ENCODE results near the gene SLCO3A1.

Gene SLCO3A1

DNA sequence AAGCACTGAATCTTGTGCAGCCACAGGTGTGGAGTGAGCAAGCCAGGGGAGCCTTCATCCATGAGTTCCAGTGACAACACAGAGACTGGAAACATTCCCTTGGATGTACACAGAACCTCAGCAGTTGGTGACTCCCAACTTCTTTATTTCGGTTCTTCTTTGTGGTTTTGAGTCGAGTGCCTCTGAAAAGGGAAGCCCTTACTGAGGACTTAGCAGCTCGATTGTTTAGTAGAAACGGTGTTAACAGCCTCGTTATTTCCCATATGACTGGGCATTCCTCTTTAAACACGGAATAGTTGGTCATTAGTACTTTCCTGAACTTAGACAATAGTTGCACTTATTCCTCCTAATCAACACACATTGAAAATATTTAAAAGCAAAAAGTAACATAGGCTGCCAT is 7.7 kb downstream of the SLCO3A1 start:
- no peak for DNase-seq (ENCODE audit: low read depth)

DNA sequence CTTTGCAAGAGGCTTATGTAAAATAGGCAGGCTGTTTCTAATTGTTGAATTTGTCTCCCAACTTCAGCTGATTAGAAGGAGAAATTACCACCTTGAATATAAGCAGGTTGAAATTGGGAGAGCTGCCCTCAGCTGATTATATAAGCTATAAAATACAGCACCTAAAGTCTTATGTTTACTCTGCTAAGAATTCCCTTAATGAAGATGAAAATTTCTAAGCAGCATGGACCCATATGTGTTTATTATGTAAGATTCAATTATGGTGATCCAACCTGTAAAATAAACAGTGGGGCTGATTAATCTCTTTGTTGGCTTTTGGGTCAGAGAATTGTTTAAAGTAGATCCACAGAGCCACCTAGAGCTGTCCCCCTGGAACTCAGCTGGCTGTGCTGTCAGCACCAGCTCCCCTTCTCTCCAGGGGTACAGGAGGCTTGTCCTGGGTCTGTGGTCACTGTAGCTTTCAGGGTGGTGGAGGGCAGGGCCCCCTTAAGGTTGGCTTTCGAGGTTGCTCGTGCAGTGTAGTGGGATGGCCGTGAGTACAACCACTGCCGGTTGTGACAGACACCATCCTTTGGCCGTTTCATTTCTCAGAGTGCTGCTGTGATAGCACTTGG is 9.5 kb downstream of the SLCO3A1 start:
- no peak for DNase-seq (ENCODE audit: low read depth)

DNA sequence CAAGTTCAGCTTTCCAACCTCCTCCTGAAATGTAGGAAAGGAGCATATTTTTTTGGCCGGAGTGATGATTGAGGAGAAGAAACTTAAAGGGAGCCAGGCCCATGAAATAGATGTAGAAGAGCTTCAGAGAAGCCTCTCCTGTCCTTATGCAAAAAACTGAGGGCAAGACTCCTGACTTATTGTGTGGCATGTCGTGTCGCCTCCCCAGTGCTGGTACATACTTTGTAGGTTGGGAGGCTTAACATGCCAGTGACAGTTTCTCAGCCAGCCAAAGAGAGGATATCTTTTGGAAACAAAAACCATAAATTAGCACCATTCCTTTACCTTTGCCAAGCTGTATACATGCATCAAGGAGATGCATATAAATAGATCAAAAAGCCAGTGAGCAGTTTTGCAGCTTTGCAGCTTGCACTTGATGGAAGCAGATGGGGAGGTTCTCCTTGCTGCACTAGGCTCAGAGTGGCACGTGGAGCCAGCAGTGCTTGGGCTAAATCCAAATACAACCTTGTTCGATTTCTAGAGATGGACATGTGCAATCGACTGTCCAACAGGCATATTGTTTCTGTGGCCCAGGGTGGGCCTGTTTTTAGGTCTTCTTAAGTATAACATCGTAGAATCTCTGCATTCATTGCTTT is 10.2 kb downstream of the SLCO3A1 start:
- no peak for DNase-seq (ENCODE audit: low read depth)

DNA sequence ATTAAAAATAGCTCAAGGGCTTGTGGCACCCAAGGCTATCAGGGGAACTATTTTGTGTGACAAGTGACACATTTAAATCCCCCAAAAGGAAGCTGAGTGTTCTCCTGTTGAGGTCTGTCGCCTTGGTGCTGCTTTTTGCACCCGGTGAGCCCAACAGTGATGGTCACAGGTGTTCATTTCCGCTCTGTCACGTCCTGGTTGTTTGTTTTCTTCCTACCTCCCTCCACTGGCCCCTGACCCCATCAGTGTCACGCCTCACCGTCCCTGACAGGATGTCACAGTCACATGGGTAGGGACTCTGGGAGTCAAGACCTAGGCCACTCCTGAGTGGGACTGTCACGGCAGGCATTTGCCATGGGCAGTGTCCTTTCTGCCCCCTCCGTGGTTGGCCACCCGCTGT is 11.2 kb downstream of the SLCO3A1 start:
- DNase-seq (ENCODE audit: low read depth): no peak

DNA sequence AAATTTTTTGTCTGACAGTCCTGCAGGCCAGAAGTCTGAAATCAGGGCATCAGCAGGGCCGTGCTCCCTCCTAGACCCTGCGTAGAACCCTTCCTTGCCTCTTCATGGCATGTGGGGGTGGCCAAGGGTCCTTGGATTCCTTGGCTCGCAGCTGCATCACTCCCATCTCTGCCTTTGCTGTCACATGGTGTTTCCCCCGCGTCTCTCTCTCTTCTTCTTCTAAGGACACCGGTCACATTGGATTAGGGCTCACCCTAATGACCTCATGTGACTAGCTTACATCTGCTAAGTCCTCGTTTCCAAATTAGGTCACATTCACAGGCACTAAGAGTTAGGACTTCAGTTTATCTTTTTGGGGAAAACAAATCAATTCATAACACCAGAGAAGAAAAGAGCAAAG is 12.0 kb downstream of the SLCO3A1 start:
- DNase-seq (ENCODE audit: low read depth): no peak

DNA sequence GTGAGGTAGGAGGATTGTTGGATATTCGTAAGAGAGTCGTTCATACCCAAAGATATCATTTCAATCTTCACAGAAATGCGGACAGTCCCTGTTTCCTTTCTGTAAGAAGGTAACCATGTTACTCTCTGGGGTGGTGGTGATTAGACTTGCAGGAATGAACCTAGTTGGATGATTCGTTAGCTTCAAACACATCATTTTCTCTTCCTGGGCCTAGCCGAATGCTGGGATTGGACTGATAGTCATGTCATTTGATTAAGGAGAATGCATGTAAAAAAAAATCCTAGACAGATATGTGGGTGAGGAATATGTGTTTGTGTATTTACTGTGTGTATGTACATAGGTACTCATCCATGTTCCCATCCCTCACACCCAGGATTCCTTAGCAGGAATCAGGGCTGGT is 12.4 kb downstream of the SLCO3A1 start:
- DNase-seq (ENCODE audit: low read depth): no peak

DNA sequence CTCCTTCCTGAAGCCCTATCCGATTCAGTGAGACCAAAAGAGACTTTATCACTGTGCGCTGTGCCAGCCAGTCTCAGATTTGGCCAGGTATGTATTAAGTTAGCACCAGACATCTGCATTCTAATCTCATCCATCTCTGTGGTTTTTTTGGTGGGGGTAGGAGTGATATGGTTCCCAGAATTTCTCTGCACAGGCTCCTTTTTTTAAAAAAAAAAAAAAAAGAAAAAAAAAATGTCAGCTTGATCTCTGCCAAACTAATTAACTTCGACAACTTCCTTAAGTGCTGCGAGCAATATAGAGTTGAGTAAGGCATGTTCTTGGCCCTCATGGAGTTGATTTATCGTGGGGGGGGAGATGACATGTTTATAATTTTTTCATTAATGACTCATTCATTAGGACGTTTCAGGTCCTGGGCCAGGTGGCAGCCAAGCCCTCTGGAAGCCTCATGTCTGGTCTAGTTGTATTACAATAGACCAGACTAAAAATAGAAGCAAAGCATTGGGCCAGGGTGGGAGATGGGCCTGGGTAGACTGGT is 12.9 kb downstream of the SLCO3A1 start:
- DNase-seq (ENCODE audit: low read depth): no peak

DNA sequence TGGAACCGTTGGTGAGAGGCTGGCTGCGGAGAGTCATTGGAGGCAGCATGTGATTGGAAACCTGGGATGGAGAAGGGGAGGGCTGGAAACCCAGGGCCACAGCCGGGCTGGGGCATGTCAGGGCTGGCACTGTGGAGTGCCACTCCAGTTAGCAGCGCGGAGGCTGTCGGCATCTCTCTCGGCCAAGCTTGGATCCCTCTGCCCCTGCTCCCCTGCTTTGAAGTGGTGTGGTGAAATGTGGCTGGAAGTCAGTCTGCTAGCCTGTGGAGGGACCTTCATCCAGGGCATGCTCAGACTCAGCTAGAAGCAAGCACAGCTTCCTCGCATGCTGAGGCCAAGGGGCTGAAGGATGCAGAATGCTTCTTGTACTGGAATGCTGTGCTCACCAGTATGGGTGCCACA is 13.5 kb downstream of the SLCO3A1 start:
- DNase-seq (ENCODE audit: low read depth): no peak

DNA sequence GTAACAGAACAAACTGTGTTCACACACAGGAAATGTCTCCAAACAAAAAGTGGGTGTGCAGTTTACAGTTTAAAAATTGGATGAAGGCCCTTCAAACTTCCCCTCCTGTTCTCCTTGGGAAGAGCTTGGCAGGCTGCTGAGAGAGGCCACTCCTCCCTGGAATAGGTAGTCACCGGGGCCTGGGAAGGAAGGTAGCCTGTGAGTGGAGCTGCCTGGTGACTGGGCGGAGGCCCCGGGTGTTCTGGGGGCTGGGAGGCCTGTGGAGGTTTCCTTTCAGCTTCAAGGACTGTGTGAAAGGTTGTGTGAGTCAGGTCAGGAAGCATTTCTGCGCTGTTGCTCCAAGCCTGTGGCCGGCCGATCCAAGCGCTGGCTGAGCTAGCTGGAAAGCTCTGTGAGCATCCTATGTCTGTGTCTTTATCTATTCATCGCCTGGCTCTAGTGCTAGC is 14.1 kb downstream of the SLCO3A1 start:
- DNase-seq (ENCODE audit: low read depth): peak; percentile 10

DNA sequence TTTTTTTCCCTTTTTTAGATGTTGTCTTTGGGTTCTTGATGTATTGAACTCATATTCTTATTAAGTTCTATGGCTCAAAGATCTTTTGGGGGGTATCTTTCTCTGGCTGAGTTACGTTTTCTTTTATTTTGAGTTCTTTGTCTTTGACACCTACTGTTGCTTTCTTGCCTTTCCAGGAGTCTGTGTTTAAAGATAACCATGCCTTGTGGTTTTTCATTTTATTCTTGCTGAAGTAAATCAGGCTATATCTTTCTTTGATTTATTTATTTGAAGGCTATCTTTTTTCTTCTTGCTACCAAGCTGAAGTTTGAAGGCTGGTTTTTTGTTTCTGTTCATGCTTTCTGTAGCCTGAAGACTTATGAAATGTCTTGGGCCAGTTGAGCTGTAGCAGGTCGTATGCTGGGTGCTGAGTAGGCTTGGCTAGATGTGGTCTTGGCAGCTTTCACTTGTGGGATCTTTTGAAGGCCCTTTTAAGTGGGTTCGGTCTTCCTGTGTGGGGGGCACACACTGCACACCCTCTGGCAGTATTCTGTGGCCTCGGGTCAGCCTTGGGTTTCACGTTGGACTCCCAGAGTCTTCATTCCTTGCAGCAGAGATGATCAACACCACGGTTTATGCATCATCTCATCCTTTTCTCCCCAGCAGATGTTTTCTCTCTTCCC is 17.5 kb downstream of the SLCO3A1 start:
- no peak for DNase-seq (ENCODE audit: low read depth)

DNA sequence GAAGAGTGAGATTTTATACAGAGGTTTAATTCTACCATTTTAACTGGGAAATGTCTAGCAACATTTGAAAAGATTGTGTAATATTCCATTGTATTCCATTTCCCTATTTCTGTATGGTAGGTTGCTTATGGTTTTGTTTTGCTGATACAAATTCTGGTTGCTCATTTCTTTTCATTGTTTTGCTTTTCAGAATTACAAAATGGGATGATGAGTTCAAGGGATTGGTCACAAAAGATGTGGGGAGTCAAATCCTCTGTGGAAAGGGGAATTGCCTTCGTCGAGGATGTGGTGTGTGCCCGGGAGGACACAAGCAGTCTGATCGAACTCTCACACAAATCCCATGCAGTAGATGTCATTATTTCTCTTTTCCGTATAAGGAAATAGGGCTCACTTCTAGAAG is 18.3 kb downstream of the SLCO3A1 start:
- DNase-seq (ENCODE audit: low read depth): no peak

DNA sequence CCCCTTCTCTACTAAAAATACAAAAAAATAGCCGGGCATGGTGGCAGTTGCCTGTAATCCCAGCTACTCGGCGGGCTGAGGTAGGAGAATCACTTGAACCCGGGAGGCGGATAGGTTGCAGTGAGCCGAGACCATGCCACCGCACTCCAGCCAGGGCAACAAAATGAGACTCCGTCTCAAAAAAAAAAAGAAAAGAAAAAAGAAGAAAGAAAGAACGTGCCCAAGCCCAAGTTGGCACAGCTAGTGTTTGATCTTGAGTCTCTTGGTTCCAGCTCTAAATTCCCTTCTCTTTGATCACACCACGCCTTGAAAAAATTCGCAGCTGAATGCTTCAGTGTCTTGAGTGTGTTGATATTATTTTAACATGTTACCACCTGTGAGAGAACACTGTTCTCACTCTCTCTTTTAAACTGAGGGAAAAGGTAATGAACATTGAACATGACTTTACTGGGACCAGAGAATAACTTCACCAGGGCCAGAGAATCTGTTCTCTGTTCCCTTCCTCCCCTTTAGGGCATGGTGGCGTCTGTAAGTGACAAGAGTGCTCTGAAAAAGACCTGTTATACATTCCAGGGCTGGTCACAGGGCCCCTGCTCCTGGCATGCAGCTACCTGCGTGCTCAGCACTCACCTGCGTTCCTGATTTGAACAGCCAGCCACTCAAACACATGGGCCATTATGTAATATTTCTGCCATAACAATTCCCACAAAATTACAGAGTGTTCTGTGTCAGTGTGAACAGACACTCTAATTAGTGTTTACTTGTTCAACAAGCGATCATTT is 19.0 kb downstream of the SLCO3A1 start:
- DNase-seq (ENCODE audit: low read depth): no peak

DNA sequence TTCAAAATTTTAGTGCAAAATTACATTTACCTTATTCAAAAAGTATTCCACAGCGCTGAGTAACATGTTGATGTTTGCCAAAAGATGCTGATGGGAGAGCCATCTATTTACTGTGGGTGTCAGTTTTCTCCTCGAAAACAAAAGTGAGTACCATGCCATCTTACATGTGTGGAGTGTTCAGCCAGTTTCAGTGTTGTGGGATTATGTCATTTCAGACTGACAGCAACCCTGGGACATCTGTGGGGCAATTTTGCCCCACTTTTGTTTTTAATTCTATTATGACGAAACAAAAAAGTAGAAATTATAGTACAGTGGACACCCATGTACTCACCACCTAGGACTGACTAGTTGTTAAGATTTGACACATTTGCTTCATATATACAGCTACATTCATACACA is 19.6 kb downstream of the SLCO3A1 start:
- DNase-seq (ENCODE audit: low read depth): no peak

DNA sequence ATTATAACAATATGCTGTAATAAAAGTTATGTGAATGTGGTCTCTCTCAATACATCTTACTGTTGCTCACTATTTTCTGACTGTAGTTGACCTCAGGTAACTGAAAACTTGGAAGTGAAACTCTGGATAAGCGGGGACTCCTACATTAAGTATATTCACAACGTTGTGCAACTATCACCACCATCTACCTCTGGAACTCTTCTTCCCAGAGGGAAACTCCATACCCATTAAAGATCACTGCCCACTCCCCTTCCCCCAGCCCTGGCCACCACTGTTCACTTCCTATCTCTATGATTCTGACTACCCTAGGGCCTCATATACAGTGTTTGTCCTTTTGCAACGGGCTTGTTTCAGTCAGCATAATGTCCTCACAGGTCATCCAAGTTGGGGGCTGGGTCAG is 20.7 kb downstream of the SLCO3A1 start:
- no peak for DNase-seq (ENCODE audit: low read depth)

DNA sequence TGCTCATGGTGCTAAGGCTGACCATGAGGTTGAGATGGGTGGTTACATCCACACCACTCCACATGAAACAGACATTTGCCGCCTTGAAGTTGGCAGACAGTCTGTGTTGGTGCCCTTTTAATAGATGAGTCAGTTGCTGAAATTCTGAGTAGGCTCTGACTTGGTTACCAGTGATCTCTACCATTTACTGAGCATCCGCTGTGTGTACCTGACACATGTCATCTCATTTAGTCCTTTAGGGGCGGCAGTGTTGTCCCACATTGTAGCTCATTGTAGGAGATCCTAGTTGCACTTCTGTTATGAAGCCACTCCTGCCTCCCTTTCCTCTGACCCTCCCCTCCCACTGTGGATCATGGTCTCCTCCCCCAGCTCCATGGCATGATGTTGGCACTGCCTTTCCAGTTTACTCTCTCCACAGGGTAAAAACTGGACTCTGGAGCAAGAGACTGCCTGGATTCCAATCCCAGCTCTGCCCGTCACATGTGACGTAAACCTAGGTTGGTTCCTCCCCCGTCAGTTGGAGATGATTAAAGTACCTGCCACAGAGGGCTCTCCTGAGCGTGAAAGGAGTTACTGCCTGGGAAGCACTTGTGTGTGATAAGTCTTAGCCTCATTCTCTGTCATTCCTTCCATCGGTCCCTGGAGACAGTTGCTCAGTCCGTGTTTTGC is 21.6 kb downstream of the SLCO3A1 start:
- no peak for DNase-seq (ENCODE audit: low read depth)

DNA sequence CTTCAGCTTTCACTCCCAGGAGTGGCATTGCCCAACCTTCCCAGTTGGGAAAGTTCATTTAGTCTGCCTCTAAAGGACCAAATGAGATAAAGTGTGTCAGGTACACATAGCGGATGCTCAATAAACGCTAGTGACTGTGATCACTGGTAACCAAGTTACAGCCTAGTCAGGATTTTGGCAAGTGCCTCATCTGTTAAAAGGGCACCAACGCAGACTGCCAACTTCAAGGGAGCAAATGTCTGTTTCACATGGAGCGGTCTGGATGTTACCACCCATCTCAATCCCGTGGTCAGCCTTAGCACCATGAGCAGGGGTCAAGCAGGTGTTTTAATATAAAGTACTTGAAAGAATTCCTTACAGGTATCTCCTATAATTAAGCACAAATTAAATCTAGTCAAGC is 22.7 kb downstream of the SLCO3A1 start:
- no peak for DNase-seq (ENCODE audit: low read depth)

DNA sequence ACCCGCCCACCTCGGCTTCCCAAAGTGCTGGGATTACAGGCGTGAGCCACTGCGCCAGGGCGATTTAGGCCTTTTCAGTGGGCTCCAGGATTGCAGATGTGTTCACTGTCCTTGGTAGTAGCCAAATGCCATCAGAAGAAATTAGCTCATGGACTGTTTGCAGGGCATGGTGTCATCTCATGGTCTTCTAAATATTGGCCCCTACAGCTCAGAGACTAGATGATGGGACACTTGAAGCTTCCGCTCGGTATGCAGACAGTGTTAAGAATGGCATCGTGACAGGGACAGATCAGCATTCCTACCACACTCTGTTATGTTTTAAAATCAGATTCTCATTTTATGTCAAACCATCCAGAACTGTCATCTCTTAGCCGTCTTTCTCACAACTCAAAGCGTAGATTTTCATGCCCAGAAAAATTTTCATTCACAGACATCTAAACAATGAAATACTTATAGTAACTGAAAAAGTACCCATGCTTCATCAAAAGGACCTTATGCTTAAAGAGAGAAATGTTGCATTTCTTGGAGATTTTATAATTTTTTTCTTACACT is 24.9 kb downstream of the SLCO3A1 start:
- DNase-seq (ENCODE audit: low read depth): no peak

DNA sequence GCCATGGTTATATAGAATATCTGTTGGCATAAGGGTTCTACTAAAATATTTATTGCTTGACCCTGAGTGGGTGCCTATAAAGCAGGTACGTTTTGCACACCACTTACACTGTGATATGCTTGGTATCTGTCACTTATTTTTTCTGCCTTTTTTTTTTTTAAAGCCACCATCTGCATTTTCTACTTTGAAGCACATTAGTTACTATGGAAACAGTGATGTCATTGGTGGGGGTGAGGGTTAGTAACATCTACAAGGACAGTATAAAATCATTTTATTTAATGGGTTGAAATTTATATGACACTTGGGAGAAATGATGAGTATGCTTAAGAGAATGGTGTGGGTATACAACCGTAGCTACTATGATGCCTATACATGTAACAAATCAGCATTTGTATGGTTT is 25.6 kb downstream of the SLCO3A1 start:
- no peak for DNase-seq (ENCODE audit: low read depth)

DNA sequence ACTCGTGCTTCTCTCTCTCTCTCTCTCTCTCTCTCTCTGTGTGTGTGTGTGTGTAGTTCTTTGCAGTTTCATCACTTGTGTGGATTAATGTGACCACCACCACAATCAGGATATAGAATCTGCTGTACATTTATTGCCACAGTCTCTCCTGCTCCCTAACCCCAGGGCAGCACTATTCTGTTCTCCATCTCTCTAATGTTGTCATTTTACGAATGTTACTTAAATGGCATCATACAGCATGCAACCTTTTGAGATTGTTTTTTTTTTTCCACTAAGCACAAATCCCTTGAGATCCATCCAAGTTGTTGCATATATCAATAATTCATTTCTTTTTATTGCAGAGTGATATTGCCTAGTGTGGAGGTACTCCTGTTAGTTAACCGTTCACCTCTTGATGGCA is 26.9 kb downstream of the SLCO3A1 start:
- no peak for DNase-seq (ENCODE audit: low read depth)

DNA sequence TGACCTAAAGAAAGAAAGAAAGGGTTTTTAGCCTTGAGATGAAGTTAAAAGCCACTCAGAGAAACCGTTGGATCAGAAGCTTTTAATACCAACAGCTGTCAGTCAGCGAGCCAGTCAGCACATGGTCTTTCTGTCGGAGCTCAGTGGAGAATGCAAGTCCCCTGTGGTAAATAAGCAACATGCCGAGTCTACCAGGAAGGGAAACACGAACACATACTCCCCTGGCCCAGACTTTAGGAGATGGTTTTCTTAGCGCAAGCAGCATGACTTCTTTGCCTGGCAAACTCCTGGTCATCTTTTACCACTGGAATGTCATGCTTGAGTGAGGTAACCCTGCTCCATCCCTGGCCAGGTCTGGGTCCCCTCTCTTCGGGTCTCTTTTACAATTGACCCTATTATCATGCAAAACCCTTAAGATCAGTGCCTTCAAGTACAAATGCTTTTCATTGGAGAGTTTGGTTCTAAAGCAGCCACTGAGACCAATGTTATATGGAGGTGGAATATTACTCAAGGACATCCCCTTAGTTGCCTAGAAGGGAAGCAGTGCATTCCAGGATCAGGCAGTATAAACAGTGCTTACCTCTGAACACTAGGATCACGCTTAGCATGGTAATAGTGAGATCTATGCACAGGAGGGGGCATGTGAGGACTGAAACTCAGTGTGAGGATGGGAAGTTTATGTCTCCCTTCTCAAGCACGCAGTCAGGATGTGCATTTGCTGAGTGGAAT is 28.2 kb downstream of the SLCO3A1 start:
- DNase-seq (ENCODE audit: low read depth): no peak
